Activated gamma-delta T cell treated with anti-CD3 and anti-CD28 coated beads, Interleukin-2, amount 50 U/mL, for 16 hours (primary cell): ENCODE measurements around the gene STX8.

Experiments
- DNase-seq: peaks from one replicate; pipeline ENCODE4 v3.0.0-alpha.2; 2020; ENCODE audit warnings: low read depth

STX8 gene

DNA sequence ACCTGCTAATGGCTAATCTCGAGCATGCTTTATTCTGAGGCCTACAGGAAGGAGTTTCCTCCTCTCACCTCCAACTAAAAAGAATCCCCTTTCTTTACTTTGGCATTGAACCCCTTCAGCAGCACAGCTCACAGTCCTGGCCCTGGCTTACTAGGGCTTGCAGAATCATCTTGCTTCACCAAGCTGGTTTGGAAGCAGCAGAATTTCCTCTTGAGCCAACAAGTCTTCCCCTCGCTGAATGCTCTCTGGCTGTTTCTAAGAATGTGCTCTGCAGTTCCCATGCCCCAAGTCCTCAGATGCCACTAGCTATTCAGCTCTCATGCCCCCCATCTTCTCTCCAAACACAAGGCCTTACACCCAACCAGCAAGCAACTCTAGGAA is 283.1 kb downstream of the STX8 start:
- no peak for DNase-seq

DNA sequence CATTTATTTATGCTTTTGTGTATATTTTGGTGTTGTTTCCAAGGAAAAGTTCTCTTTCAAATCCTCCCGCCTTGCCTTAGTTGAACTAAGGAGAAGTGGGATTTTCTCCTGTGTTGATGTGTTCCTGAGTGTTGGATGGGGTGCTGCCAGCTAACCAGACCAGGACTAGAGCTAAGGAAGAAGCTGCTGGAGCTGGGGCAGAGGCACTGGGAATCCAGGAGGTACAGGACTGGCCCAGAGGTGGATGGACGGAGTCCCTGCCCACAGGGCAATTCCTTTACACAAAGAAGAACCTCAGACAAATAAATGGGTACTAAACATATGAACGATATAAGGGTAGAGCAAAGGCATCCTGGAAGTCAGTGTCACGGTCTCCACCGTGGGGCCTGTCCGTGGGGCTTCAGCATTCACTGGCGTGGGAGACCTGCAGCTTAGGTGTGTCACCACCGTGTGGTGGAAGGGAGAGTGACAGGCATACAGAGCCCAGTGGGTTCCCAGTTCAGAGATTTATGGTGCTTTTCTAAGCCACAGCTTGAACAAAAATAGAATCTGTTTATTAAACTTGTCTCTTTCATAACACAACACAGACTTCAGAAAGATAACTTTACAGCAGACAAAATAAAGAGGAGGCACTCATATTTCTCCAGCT is 283.6 kb downstream of the STX8 start:
- DNase-seq = no peak

DNA sequence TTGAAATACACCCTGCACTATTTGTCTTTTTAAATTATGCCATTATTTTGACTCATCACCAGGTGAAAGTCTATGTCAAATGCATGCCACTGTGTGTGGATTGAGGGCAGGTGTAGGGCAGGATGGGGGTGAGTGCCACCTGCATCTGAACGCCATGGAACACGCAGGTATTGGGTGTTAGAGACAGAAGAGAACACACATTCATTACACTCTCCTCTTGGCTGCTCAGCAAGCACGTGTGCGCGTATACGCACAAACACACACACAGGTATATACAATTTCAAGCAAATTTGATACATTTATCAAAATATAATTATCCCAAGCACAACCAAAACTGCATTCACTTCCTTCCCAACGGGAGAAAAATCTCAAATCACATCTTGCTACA is 285.4 kb downstream of the STX8 start:
- no peak for DNase-seq

DNA sequence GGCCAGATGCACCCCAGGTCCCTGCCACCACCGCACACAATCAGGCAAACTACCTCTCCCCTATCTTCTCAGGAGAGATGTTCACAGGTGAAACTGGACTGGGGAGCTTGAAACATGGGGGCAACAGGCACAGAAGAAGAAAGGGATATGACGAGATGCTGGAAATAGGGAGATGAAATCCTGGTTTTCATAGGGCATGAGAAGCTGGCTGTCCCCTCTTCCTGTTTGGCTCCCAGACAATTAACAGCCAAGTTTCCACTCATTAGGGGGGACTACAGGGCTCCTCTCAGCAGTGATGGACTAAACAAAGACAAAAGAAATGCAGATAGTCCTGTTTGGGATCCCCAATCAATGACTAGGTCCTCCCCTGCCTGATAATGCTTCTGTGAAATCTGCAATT is 288.3 kb downstream of the STX8 start:
- DNase-seq = no peak

DNA sequence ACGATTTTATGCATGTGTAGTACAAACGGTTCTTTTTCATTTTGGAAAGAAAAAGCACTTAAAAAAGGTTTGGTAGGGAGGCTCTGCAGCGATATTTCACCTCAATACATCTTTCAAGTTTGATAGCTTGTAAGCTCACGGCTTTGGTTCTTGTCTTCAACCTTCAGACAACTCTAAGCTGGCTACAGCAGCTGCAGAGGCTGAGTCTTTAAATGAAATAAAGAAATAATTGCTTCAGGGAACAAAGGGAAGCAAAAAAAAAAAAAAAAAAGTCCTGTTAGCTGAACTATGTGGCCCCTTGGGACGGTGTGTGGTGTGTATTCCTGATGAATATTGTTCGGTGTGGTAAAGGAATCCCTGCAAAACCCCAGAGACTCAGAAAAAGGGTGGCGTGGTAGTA is 289.2 kb downstream of the STX8 start:
- DNase-seq = no peak

DNA sequence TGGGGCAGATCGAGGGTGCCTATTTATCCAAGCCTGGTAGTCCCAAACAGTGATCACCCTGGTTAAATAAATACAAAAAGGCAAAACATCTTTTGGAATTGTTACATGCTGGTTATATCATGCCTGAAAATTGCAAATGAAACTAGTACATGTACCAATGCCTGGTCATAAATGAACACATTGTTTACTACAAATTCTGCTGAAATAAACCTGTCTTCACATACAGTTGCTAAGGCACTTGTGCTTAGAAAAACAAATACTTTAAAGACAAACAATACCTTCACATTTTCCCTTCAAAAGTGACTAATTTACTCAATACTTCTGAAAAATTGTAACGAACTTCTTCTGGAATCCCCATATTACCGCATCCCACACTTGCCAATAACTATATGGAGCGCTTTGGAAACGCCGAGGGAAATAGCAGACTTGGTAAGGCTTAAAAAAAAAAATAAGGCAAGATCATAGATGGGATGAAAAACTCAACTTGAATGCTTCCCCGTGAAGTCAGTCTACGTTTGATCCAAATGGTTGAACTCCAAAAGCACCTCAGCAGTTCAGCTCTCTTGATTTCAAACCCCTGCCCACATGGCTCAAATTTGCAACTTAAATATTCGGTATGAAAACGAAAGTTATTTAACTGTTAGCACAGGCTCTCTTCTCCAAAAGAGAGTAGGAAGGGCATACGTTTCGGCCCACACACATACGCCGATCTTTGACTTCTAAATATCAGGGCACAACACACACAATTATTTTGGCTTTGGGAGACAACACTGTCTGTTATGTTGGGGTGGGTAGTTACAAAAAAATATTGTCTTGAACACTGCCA is 289.8 kb downstream of the STX8 start:
- no peak for DNase-seq

DNA sequence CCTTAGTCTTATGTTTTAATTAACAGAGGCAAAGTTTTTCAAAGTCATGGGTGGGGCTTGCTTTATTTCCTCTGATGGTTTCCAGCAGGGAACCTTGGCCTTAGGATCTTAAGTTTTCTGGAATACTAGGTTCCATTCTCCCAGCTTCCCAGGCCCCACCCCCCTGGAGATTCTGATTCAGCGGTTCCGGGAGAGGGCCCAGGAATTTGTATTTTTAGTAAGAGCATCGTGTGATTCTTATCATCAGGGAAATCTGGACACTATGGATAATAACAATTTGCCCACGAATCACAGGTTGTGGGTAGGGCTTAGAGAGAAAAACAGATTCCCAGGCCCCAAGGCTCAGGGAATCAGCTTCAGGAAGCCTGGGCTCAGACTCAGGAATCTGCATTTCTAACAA is 290.7 kb downstream of the STX8 start:
- no peak for DNase-seq

DNA sequence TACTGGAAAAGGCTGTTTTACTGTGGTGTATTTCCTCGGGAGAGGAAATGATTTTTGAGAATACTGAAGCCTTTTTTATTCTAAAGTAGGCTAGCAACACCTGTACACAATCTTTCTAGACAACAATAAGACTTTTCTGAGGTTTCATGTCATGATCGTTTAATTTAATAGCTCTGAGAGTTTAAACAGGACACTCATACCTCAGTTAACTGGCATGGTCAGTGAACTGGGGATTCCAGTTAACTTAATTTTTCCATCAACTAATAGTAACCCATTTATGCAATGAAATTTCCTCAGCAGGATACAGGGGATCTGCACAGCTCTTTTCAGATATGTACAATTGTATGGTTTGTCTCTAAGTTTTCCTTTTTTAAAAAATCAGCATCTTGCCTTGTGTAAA is 291.7 kb downstream of the STX8 start:
- no peak for DNase-seq

DNA sequence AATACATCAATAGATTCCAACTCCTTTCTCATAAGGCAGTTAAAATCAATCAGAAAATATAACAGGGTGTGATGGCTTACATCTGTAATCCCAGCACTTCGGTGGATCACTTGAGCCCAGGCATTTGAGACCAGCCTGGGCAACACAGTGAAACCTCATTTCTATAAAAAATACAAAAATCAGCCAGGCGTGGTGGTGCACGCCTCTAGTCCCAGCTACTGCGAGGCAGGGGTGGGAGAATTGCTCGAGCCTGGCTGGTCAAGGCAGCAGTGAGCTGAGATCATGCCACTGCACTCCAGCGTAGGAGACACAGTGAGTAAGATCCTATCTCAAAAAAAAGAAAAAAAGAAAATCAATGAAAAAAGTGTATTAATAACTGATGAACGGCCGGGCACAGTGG is 295.7 kb downstream of the STX8 start:
- no peak for DNase-seq

DNA sequence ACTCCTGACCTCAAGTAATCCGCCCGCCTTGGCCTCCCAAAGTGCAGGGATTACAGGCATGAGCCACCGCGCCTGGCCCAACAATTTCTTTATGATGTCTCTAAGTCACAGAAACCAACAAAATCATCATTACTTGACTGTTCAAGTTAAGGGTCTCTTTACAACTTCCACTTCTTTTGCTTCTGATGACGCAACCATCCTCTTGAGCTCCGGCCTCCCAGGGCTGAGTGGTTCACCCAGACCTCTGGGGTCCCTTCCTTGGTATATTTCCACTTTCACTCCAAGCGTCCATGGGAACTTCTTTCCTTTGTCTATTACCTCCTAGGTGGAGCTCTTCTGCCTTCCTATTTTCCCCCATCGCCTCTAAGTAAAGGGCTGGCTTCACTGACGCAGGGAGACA is 300.6 kb downstream of the STX8 start:
- no peak for DNase-seq

DNA sequence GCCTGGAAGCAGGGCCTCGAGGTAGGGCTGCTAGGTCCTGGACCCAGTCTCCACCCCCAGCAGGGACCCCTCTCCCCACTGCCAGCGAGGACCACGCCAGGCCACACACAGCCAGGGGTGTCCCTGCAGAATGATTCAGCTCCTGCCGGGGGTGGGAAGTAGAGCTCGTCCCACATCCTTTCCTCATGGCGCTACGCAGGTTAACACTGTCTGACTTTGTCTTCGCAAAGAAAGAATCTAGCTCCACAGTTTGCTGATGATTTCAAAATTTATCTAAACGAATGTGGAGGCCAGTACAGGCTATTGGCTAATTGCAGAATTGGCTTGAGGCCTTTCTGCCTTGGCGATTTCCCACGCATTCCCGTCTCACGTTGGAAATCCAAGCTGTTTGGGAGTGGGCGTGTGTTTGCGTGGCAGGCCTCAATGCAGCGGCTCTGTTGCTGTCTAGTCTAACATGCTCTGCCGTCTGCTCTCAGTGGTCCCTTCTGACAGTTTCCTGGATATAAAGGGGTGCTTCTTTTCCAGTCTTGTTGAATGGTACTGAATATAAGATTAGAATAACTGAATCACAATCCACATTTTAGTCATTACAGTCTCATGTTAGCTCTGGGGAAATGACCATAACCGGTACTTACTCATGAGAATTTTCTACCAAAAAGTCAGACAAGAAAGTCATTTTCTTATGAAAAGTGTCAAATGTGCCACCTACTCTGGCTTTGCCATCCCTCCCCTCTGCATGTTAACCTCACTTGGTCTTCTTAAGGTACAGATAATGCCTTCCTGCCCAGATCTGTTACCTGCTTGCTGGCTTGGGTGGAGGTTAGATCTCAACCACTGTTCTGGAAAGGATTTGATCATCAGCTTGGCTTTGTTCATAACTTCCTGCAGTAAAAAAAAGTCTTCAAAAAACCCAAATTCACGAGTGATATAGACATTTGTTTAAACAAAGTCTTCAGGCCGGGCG is 301.9 kb downstream of the STX8 start:
- DNase-seq = no peak

DNA sequence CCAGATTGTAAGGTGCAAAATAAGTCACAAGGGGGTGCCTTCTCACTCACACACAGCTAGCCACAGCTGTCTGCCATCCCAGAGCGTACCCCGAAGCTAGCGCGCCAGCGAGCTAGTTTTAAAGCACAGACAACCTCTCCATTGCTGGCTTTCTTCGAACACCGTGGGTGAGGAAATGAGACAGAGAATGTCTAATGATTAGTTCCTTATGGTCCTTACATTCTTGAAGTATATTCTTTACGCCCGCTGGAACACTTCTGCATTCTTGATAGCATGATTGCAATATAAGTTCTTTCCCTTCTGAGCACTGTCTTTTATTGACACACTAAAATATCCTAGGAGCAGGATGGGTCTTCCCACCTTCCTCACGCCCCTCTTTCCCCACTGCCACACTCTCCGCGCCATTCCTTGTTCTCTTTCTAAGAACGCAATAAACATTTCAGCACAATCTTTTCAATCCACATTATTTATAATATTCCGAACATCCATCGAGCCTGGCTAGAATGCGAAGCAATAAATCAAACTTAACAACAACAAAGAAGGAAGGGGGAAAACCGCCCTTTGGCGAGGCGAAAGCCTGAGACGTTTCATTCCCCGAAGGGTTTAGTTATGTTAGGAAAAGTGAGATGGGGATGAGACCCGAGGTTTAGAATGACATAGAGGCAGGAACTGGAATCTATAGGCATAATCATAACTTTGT is 303.0 kb downstream of the STX8 start:
- no peak for DNase-seq

DNA sequence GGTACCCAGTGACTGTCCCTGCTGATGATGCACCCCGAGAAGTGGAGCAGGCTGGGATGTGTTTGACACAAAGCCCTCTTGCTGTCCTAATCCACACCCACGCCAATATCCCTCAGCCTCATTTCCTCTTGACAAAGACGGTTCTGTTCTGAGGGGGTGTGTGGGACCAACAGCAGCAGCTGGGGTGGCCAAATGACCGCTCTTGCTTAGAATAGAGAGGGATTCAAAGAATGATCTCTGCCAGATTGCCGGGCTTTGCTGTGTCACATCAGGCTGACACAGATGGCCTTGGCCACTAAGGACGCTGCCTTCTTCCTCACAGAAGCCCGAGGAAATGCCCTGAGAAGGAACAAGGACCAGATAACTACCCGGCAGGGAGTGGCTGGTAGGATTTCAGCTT is 303.6 kb downstream of the STX8 start:
- DNase-seq = no peak

DNA sequence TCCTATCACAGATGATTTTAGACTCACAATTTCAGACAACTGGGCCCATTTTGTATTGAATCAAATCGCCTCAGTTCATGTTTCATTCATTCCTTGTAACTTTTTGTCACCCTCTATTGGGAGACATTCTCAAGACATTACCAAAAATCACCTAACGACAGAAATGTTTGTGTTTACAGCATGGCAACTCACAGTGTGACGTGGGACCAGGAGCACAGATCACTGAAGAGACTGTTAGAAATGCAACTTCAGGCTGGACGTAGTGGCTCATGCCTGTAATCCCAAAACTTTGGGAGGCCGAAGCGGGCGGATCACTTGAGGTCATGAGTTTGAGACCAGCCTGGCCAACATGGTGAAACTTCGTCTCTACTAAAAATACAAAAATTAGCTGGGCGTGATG is 304.7 kb downstream of the STX8 start:
- no peak for DNase-seq

DNA sequence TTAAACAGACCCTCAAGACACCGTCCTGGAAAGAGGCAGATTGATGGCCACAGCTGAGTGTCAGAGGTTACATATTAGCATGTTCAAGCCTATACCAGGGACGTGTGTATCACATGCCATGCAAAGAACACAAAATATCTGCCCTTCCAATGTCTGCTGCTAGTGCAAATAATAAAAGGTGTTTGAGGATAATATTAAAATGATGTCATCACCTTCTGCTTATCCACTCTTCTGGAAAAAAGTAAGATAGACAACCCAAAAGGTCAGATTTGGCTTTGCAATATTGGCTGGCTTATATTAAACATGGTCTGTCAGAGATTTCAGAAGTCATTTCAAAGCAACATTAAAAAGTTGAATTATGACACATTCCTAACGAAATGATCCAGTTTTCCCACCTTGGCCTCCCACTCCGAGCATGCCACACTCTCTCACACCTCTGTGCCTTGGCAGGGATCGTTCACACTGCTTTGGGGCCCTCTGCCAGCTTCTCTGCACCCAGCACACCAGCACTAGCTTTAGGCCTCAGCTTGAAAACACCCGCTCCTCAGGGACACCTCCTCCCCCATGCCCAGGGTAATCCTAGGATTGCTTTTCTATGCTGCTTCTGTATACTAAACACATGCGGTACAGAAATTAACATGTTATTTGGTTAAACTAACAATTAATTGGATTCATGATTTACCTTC is 306.1 kb downstream of the STX8 start:
- DNase-seq = no peak

DNA sequence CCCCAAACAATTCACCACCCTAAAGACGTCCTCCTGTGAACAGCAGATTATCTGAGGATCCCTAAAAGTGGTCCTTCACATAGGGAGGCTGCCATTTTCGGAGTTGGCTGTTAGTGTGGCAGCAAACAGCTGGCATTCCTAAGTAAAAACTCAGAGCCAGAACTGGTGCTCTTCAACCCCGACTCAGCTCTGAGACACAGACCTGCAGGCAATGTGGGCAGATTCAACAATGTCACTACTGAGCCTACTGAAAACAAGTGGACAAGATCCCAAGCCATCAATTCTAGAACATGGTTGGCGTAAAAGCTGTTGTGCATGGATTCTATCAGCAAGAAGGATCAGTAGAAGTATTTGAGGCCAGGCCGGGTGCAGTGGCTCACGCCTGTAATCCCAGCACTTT is 307.1 kb downstream of the STX8 start:
- no peak for DNase-seq

DNA sequence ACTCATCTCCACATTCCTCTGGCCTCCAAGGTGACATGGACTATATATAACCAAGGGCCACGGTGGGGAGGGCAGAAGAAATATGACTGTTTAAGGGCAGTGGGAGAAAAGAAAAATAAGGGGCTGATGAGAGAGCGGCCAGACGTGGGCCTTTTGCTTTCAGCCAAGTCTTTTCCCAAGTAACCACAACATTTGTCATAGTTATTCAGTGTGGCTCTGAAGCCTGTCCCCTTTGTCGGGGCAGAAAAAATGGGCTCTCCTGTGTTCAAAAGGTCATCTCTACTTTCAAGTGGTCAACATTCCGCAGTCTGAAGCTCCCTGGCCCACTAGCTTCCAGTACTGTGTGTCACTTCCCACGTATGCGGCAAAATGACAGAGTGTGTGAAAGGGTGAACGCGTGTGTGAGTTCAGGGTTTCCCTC is 308.9 kb downstream of the STX8 start:
- DNase-seq = no peak

DNA sequence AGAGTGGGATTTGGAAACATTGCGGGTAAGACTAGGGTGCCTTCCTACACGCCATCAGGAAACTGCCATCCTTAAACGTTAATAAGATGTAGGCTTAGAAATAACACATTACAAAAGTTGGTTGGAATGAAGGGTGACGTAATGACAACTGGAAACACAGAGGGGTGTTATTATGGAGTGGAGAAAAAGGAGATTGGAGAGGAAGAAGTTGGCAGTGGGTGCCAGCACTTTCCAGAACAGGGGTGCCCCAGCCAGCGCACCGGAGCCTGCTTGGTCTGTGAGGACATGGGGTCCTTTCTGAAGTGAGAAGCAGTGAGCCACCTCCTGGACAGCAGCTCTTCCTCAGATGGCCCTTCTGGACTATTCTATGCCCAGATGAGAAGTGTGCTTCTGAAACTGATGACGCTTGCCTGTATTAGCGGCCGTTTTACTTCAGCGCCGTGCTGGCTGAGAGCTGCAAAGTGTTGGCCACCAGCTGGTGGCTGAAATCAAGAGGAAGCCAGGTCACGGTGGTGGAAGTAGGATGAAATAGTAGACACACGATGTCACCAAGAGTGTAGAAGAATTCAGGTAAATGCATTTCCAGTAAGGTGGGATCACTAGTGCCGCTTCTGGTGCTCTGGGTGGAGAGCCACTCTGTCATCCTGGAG is 309.5 kb downstream of the STX8 start:
- DNase-seq = no peak

DNA sequence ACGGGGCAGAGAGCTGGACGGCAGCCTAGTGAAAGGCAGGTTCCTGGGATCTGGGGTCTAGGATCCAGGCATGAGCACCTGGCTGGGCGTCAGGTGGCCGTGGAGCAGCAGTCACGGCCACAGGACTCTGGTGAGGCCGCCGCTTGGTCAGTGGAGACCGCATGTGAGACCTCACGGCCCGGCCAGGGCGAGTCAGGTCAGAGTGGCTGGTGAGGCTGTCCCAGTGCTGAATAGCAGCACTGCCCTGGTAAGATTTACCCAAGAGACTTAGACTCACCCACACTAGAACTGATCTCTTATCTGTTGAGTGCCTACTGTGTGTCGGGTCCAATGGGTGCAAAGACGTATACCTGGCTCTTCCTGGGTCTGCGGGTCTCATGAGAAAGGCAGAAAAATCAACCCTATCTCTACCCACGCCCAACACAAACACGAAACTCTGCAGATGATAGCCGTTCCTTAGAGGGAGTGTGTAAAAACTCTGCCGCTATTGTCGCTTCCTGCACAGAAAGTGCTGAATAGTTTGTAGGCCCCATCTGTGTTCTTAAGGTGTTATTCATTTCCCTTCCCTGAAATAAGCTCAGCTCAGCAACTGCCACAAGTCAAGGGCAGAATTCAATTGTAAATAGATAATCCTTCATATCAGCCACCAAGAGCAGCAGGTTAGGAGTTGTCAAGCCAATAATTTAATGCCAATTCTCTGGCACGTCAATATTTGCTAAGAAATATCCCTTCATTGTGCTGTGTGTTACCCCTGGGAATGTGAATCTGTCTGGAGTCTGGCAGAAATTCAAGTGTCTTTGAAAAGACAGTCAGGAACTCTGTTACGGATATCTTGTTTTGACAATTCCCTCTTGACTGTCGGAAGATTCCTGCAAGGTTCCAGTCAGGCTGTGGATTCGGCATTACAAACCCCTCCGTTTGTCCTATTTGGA is 314.3 kb downstream of the STX8 start:
- DNase-seq = no peak

DNA sequence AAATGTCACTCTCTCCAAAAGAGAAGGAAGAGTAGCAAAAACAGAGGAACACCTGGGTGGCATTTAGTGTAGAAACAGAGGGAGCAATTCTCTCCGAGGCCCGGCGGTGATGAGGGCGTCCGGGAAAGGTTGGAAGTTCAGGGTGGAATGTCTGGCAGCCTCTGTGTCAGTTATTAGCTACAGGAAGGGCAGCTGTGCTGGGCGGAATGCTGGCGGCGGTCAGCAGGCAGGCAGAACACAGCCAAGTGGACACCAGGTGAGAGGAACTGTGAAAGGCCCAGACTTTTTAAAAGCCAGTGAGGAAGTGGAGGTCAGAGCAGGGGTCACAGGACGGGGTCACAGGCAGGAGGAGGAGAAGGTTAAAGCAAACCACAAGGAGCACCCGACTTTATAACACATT is 316.2 kb downstream of the STX8 start:
- DNase-seq = no peak
